ENCODE measurements around the gene CDC45. TPM values are rescaled to one million over a fixed set of nuclear protein-coding genes. Genes with fewer than 3 reads are reported as not detected.
"Not testable (repeated sequence)": the region's sequence is repeated elsewhere in the genome, so short reads cannot be mapped to it uniquely, and the experiment has no call there.

The CDC45 gene
- polyA plus RNA-seq, 3 donors, result 0.12 to 1.9 (median 0.23) TPM

DNA sequence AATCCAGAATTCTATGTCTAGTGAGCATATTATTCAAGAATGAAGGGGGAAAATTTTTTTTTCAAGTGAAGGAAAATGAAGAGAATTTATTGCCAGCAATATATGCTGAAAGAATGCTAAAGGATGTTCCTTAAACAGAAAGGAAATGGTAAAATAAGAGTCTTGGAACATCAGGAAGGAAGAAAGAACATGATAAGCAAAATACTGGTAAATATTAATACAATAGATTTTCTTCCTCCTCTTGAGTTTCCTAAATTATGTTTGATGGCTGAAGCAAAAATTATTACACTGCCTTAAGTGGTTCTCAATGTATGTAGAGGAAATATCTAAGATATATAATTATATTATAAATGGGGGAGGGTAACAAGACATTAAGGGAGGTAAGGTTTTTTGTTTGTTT is 54.1 kb downstream of the CDC45 start:
- H3K27ac ChIP-seq (ENCODE audit: low read depth, low read length), result no peak overlapping the region

- WGBS, 3 donors, result 22 to 54% (median 26%) methylated on average over 3 of the region's 3 CpGs
These were observed 55.3 kb downstream of the CDC45 start for GRCh38 chr22:19535001-19535400.

GRCh38 chr22:19536564-19536963 is 56.8 kb downstream of the CDC45 start:
- 82 to 92% (median 89%) methylated on average over 8 to 9 of the region's 9 CpGs for WGBS, 3 donors
- no peak overlapping the region for H3K27ac ChIP-seq (ENCODE audit: low read depth, low read length)

More at GRCh38 chr22:19535001-19535400, 55.3 kb downstream of the CDC45 start:
- no peak overlapping the region for H3K27ac ChIP-seq (ENCODE audit: low read depth, low read length)

DNA sequence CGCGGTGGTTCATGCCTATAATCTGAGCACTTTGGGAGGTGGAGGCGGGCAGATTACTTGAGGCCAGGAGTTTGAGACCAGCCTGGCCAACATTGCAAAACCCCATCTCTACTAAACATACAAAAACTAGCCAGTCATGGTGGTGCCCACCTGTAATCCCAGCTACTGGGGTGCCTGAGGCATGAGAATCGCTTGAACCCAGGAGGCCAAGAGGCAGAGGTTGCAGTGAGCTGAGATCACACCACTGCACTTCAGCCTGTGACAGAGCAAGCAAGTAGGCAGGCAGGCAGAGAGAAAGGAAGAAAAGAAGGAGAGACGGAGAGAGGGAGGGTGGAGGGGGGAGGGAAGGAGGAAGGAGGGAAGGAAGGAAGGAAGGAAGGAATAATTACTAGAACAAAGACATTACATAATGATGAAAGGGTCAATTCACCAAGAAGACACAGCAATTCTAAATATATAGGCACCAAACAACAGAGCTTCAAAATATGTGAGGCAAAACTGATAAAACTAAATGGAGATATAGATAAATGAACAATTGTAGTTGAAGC is 58.3 kb downstream of the CDC45 start:
- H3K27ac ChIP-seq (ENCODE audit: low read depth, low read length), result no peak overlapping the region
- 82 to 85% (median 83%) methylated on average over 5 of the region's 5 CpGs for WGBS, 3 donors

- no peak overlapping the region for H3K27ac ChIP-seq (ENCODE audit: low read depth, low read length)
These were observed 60.7 kb downstream of the CDC45 start for GRCh38 chr22:19540394-19540793.

- WGBS, 3 donors, result 65 to 74% (median 67%) methylated on average over 16 of the region's 16 CpGs
- H3K27ac ChIP-seq (ENCODE audit: low read depth, low read length), result no peak overlapping the region
These were observed 64.4 kb downstream of the CDC45 start for GRCh38 chr22:19543970-19544708.

DNA sequence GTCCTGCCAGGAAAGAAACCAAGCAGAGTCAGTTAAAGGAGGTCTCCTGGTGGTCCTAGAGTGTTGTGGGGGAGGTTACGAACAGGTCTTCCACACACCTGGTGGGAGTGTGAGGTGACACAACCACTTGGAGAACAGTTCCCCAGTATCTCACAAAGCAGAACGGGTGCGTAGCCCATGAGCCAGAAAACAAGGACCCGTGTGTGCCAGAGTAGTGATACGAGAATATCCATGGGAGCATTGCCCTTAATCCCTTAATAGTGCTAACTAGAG is 66.2 kb downstream of the CDC45 start:
- WGBS, 3 donors, result 75 to 90% (median 86%) methylated on average over 5 of the region's 5 CpGs
- no peak overlapping the region for H3K27ac ChIP-seq (ENCODE audit: low read depth, low read length)

DNA sequence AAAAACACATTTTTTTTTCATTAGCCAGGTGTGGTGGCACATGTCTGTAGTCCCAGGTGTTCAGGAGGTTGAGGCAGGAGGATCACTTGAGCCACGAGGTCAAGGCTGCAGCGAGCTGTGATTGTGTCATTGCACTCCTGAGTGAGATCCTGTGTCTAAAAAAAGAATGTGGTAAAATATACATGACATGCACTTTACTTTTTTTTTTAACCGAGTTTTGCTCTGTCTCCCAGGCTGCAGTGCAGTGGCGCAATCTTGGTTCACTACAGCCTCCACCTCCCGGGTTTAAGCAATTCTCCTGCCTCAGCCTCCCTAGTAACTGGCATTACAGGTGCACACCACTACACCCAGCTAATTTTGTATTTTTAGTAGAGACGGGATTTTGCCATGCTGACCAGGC is 67.0 kb downstream of the CDC45 start:
- 58 to 73% (median 64%) methylated on average over 6 of the region's 6 CpGs for WGBS, 3 donors
- no peak overlapping the region for H3K27ac ChIP-seq (ENCODE audit: low read depth, low read length)

- WGBS, 3 donors, result 86 to 94% (median 88%) methylated on average over 8 of the region's 8 CpGs
- no peak overlapping the region for H3K27ac ChIP-seq (ENCODE audit: low read depth, low read length)
These were observed 67.9 kb downstream of the CDC45 start for GRCh38 chr22:19547620-19548019.

DNA sequence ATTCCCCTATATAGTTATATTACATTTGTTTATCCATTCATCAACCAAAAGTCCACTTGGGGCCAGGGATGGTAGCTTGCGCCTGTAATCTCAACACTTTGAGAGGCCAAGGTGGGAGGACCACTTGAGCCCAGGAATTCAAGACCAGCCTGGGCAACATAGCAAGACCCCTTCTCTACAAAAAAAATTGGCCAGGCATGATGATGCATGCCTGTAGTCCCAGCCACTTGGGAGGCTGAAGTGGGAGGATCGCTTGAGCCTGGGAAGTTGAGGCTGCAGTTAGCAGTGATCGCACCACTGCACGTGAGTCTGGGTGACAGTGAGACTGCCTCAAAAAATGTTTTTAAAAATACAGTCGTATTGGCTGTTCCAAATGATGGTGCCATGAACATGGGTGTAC is 68.7 kb downstream of the CDC45 start:
- WGBS, 3 donors, result 89 to 94% (median 90%) methylated on average over 5 of the region's 5 CpGs

GRCh38 chr22:19548964-19549363 is 69.2 kb downstream of the CDC45 start:
- WGBS, 3 donors, result 83 to 91% (median 84%) methylated on average over 2 of the region's 2 CpGs
- no peak overlapping the region for H3K27ac ChIP-seq (ENCODE audit: low read depth, low read length)

More for the DNA sequence above, 68.7 kb downstream of the CDC45 start:
- H3K27ac ChIP-seq (ENCODE audit: low read depth, low read length), result not testable (repeated sequence)

- 71 to 86% (median 84%) methylated on average over 7 of the region's 7 CpGs for WGBS, 3 donors
- H3K27ac ChIP-seq (ENCODE audit: low read depth, low read length), result no peak overlapping the region
These were observed 69.7 kb downstream of the CDC45 start for GRCh38 chr22:19549428-19549827.

DNA sequence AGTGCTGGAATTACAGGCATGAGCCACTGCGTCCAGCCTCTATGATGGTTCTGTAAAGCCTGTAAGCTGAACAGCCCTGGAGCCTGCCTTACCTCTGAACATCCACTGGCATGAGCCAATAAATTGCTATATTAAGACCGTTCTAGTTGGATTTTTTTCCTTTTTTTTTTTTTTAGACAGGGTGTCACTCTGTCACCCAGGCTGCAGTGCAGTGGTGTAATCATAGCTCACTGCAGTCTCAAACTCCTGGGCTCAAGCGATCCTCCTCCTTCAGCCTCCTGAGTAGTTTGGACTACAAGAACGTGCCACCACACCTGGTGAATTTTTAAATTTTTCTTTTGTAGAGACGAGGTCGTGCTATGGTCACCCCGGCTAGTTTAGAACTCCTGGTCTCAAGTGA is 70.7 kb downstream of the CDC45 start:
- WGBS, 3 donors, result 78 to 87% (median 84%) methylated on average over 7 of the region's 7 CpGs
- no peak overlapping the region for H3K27ac ChIP-seq (ENCODE audit: low read depth, low read length)

GRCh38 chr22:19553201-19553600 is 73.5 kb downstream of the CDC45 start:
- H3K27ac ChIP-seq (ENCODE audit: low read depth, low read length), result no peak overlapping the region
- 88 to 96% (median 94%) methylated on average over 2 of the region's 2 CpGs for WGBS, 3 donors

DNA sequence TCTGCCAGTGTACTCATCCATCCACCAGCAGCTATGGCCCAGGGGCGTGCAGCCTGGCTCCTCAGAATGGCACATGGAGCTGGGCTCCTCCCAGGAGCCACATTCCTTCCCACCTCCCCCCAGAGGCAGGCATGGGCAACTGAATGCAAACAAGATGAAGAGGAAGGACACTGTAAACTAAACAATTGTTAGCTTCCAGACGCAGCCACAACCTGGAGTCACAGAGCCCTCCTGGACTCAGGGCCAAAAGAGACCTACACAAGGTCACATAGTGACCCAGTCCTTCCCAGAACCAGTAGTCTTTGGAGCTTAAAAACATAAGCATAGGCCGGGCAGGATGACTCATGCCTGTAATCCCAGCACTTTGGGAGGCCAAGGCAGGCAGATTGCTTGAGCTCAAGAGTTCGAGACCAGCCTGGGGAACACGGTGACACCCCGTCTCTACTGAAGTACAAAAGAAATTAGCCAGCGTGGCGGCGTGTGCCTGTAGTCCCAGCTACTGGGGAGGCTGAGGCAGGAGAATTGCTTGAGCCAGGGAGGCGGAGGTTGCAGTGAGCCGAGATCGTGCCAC is 75.2 kb downstream of the CDC45 start:
- no peak overlapping the region for H3K27ac ChIP-seq (ENCODE audit: low read depth, low read length)
- WGBS, 3 donors, result 77 to 84% (median 80%) methylated on average over 12 of the region's 12 CpGs

DNA sequence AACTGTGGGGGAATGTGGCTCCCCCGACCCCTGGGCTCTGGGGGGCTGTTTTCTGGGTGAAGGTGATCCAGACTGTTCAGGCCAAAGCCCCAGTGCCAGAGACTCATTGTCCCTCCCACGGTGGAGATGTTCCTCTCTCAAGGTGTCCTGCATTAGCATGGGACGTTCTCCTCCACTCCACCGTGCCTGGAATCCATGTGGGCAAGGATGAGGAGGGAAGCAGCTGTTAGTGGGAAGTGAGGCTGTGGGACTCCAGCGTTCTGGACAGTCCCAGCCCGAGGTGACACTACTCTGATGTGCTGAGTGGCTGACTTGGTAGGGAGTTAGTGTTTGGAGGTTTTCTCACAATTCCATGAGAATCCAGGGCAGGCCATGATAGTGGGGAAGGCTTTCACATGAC is 75.9 kb downstream of the CDC45 start:
- WGBS, 3 donors, result 78 to 87% (median 82%) methylated on average over 6 of the region's 6 CpGs
- no peak overlapping the region for H3K27ac ChIP-seq (ENCODE audit: low read depth, low read length)

- no peak overlapping the region for H3K27ac ChIP-seq (ENCODE audit: low read depth, low read length)
- WGBS, 3 donors, result 89 to 95% (median 91%) methylated on average over 10 of the region's 10 CpGs
These were observed 77.3 kb downstream of the CDC45 start for GRCh38 chr22:19556963-19557545.

GRCh38 chr22:19559324-19559811 is 79.6 kb downstream of the CDC45 start:
- 75 to 83% (median 77%) methylated on average over 9 of the region's 9 CpGs for WGBS, 3 donors
- no peak overlapping the region for H3K27ac ChIP-seq (ENCODE audit: low read depth, low read length)

DNA sequence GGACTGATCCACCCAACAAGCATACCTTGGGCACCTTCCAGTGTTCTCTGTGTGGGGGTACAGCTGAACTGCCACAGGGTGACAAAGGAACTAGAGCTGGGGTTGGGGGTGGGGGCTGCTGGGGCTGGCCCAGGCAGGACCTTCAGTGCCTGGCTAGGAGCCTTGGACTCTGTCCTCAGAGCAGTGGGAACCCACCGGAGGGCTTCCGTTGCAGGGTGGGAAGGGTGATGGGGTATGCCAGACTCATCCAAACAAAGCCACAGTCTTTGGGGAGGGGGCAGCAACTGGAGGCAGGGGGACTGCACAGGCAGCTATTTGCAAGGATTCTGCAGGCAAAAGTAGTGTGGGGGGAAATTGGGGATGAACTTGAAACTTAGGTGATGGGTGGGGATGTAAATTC is 80.2 kb downstream of the CDC45 start:
- no peak overlapping the region for H3K27ac ChIP-seq (ENCODE audit: low read depth, low read length)
- 87 to 100% (median 93%) methylated on average over 2 of the region's 2 CpGs for WGBS, 3 donors

All from adipose tissue (tissue), 3 donors.